Measurements from ENCODE around the gene SAMD4B. TPM values are rescaled to one million over a fixed set of nuclear protein-coding genes. Genes with fewer than 3 reads are reported as not detected.

The SAMD4B gene
- total and polyA plus RNA-seq, 2 experiments from 2014 or later: 104 to 172 TPM

DNA sequence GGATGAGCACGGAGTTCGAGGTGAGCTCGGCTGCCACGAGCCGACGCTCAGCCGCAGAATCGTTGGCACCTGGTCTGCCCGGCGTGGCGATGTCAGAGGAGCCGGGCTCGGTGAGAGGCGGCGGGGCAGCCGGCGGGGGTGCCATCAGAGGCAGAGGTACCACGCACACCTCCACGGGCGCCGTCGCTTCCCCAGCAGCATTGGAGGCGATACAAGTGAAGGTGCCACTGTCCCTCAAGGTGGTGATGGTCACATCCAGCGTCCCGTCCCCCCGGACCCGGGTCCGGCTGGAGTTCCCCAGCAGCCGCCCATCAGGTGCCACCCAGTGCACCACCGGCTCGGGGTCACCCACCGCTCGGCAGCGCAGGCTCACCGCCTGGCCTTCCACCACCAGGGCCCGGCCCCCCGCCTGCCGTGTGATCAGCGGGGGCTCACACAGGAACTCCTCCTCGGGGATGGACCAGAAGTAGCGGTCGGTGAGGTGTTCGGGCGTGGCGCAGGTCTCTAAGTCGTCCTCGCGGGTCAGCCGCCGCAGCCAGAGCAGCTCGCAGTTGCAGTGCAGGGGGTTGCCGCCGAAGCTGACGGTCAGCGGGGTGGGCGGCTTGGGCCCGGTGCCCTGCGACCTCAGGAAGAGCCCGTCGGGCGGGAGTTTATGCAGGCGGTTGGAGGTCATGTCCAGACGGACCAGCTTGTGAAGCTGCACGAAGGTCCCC, 28.0 kb upstream of the SAMD4B start (continued):
- TF ChIP-seq ZNF462 (CRISPR knock-in tag; IDR thresholded peaks at IDR 0.05): no peak
- TF ChIP-seq ETS1 (IDR thresholded peaks at IDR 0.05): no peak
- no peak for TF ChIP-seq CREB1 (CRISPR knock-in tag; IDR thresholded peaks at IDR 0.05; ENCODE audit: low read depth)
- TF ChIP-seq POLR2AphosphoS5 (IDR thresholded peaks at IDR 0.05; ENCODE audit: low read depth): no peak
- no peak for TF ChIP-seq NANOG (IDR thresholded peaks at IDR 0.05; ENCODE audit: borderline replicate concordance)

DNA sequence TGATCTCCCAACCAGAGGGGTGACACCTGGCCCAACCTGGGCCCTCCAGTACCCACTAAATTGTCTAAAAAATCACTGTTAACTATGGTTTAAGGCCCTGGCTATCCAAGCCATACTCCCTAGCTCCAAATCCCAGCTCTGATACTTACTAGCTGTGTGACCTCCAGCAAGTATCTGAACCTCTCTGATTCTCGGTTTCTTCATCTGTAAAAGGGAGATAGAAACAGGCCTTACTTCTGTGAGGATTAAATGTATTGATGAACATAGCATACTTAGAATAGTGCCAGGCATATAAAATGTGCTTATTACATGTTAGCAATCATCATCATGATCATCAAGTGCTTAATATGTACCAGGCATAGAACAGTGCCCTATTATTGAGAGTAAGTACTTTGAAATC, 26.3 kb upstream of the SAMD4B start:
- Mint-ChIP-seq H3K36me3 (ENCODE audit: low read depth) (peaks cover 8% of the 10 kb centered on the region), H3K4me1 (peaks cover 10% of the 10 kb centered on the region), H3K9me3 (no peaks in the 10 kb centered on the region), H3K27me3 (ENCODE audit: insufficient read depth, low read depth, poor library complexity) (peaks cover 9% of the 10 kb centered on the region), H3K4me3 (no peak overlapping the region), H3K27ac (no peak overlapping the region)
- 0 out of 2 replicates have a peak, but pooled peaks cover 3% of the 10 kb centered on the region for H3K36me3 ChIP-seq (ENCODE audit: insufficient read depth)
- no peak overlapping the region for H3K4me2 ChIP-seq
- H4K20me1 ChIP-seq (replicated peaks; ENCODE audit: insufficient read depth): no peaks in the 10 kb centered on the region; the same call in 1 of the 2 replicates
- no peak overlapping the region for H3K27ac ChIP-seq (ENCODE audit: low read depth)
- H3K27me3 ChIP-seq (ENCODE audit: insufficient read depth): peaks cover 7% of the 10 kb centered on the region; the same call in 1 of the 2 replicates
- H3K79me2 ChIP-seq (replicated peaks; ENCODE audit: insufficient read depth): peaks cover 5% of the 10 kb centered on the region; the same call in 1 of the 2 replicates
- H3K4me3 ChIP-seq: no peak overlapping the region
- no peaks in the 10 kb centered on the region for H3F3A ChIP-seq (replicated peaks; ENCODE audit: low read depth)
- H3K4me1 ChIP-seq (ENCODE audit: insufficient read depth): peaks cover 7% of the 10 kb centered on the region
- no peaks in the 10 kb centered on the region for H3K9me2 ChIP-seq (ENCODE audit: insufficient read depth)
- ATAC-seq (no peak), DNase-seq (ENCODE audit: low spot score) (no peak)
- H2AFZ ChIP-seq: no peak overlapping the region
- TF ChIP-seq POLR2AphosphoS5 (IDR thresholded peaks at IDR 0.05; ENCODE audit: low read depth) (no peak), STAT1 (IDR thresholded peaks at IDR 0.05; ENCODE audit: unreplicated experiment) (no peak), ETS1 (IDR thresholded peaks at IDR 0.05) (no peak)
- TF ChIP-seq, protein P1, sequence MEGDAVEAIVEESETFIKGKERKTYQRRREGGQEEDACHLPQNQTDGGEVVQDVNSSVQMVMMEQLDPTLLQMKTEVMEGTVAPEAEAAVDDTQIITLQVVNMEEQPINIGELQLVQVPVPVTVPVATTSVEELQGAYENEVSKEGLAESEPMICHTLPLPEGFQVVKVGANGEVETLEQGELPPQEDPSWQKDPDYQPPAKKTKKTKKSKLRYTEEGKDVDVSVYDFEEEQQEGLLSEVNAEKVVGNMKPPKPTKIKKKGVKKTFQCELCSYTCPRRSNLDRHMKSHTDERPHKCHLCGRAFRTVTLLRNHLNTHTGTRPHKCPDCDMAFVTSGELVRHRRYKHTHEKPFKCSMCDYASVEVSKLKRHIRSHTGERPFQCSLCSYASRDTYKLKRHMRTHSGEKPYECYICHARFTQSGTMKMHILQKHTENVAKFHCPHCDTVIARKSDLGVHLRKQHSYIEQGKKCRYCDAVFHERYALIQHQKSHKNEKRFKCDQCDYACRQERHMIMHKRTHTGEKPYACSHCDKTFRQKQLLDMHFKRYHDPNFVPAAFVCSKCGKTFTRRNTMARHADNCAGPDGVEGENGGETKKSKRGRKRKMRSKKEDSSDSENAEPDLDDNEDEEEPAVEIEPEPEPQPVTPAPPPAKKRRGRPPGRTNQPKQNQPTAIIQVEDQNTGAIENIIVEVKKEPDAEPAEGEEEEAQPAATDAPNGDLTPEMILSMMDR (conservative IDR thresholded peaks at IDR 0.05; ENCODE audit: low read depth in 2 of 2): no peak

Measured in GM23338 (cell line).